DND-41 (cell line): ENCODE measurements around the gene KIRREL2.

ENCODE experiments used
- ATAC-seq: fragments of 200-7000 bp; cut with Tn5 transposase; 3 replicates; pipeline ENCODE4 v1.9.1; 2021; ENCODE audit warnings: low read depth; ENCODE audit not compliant: insufficient read depth
- DNase-seq: peaks from one replicate; pipeline ENCODE4 v3.0.0-alpha.2; 2020
- H2AFZ ChIP-seq: 2 replicates; pipeline ENCODE4 v1.6.0; 2012; ENCODE audit warnings: low read depth, low read length
- H3K27ac ChIP-seq: 2 replicates; pipeline ENCODE4 v1.5.1; 2012; ENCODE audit warnings: low read length, inconsistent platforms
- H3K27me3 ChIP-seq: fragments of 200-600 bp; sonication (generic); 2 replicates; pipeline ENCODE4 v1.6.0; 2012; ENCODE audit warnings: low read length, mild to moderate bottlenecking, inconsistent platforms; ENCODE audit not compliant: insufficient read depth, poor library complexity
- H3K36me3 ChIP-seq: 2 replicates; pipeline ENCODE4 v1.5.1; 2012; ENCODE audit warnings: low read length, inconsistent platforms; ENCODE audit not compliant: insufficient read depth
- H3K4me1 ChIP-seq: 2 replicates; pipeline ENCODE4 v1.5.1; 2012; ENCODE audit warnings: mild to moderate bottlenecking, low read length; ENCODE audit not compliant: insufficient read depth
- H3K4me2 ChIP-seq: 2 replicates; pipeline ENCODE4 v1.6.0; 2012; ENCODE audit warnings: mild to moderate bottlenecking, moderate library complexity, low read length, inconsistent platforms; ENCODE audit not compliant: insufficient read depth
- H3K4me3 ChIP-seq, 2 experiments: fragments of 200-600 bp in 1 of 2; shearing (Covaris generic) in 1 of 2; 2 replicates each; pipeline ENCODE4 v1.5.1; 2012 to 2016; ENCODE audit warnings: inconsistent platforms in 2 of 2, low read length in 2 of 2, mild to moderate bottlenecking in 2 of 2, low read depth in 1 of 2, moderate library complexity in 1 of 2
- H3K79me2 ChIP-seq: 2 replicates; pipeline ENCODE4 v1.6.0; 2012; ENCODE audit warnings: low read length, inconsistent platforms; ENCODE audit not compliant: insufficient read depth
- H3K9ac ChIP-seq: 2 replicates; pipeline ENCODE4 v1.6.0; 2012; ENCODE audit warnings: low read depth, mild to moderate bottlenecking, inconsistent platforms, low read length, moderate library complexity
- H3K9me3 ChIP-seq: 2 replicates; pipeline ENCODE4 v1.5.1; 2012; ENCODE audit warnings: low read length, moderate library complexity, mild to moderate bottlenecking, inconsistent platforms; ENCODE audit not compliant: insufficient read depth, severe bottlenecking
- H4K20me1 ChIP-seq: 2 replicates; pipeline ENCODE4 v1.6.0; 2012; ENCODE audit warnings: low read length; ENCODE audit not compliant: insufficient read depth
- CTCF ChIP-seq: IDR thresholded peaks from 2 replicates; pipeline ENCODE4 v1.5.1; 2012; ENCODE audit warnings: borderline replicate concordance, low read length, moderate library complexity, mild to moderate bottlenecking; ENCODE audit not compliant: poor library complexity, severe bottlenecking; ENCODE audit errors: extremely low read depth
- EZH2 ChIP-seq: IDR thresholded peaks from 3 replicates; pipeline ENCODE4 v1.6.1; 2012; ENCODE audit warnings: borderline replicate concordance, low read depth, mild to moderate bottlenecking, moderate library complexity, low read length, inconsistent platforms; ENCODE audit not compliant: severe bottlenecking

Gene KIRREL2

GRCh38 chr19:35860436-35860817, 3.7 kb downstream of the KIRREL2 start:
- H3K4me3 ChIP-seq = no peak overlapping the region
- no peak for ATAC-seq
- H3K36me3 ChIP-seq = no peaks in the 10 kb centered on the region
- no peak overlapping the region for H3K27ac ChIP-seq
- peaks cover 8% of the 10 kb centered on the region for H3K27me3 ChIP-seq
- no peak for DNase-seq
- no peak overlapping the region for H3K4me2 ChIP-seq
- H3K9me3 ChIP-seq = no peaks in the 10 kb centered on the region
- peaks cover 21% of the 10 kb centered on the region for H3K4me1 ChIP-seq
- H3K9ac ChIP-seq = no peak overlapping the region
- H4K20me1 ChIP-seq = no peaks in the 10 kb centered on the region
- no peak overlapping the region for H2AFZ ChIP-seq
- TF ChIP-seq CTCF = no peak
- TF ChIP-seq EZH2 = no peak
- H3K79me2 ChIP-seq = no peaks in the 10 kb centered on the region

- H3K4me1 ChIP-seq = peaks cover 15% of the 10 kb centered on the region
- no peak overlapping the region for H3K9ac ChIP-seq
- H3K27me3 ChIP-seq = peaks cover 2% of the 10 kb centered on the region
- ATAC-seq = no peak
- no peaks in the 10 kb centered on the region for H4K20me1 ChIP-seq
- DNase-seq = no peak
- no peaks in the 10 kb centered on the region for H3K79me2 ChIP-seq
- H3K4me3 ChIP-seq = no peak overlapping the region
- H3K27ac ChIP-seq = no peak overlapping the region
- TF ChIP-seq EZH2 = no peak
- no peak for TF ChIP-seq CTCF
- no peaks in the 10 kb centered on the region for H3K36me3 ChIP-seq
- no peaks in the 10 kb centered on the region for H3K9me3 ChIP-seq
- no peak overlapping the region for H2AFZ ChIP-seq
- no peak overlapping the region for H3K4me2 ChIP-seq
Measured at GRCh38 chr19:35860818-35861639, 4.3 kb downstream of the KIRREL2 start.

- peaks cover 9% of the 10 kb centered on the region for H3K4me1 ChIP-seq
- TF ChIP-seq EZH2 (no peak), CTCF (no peak)
- no peak for DNase-seq
- H3K79me2 ChIP-seq = no peaks in the 10 kb centered on the region
- H2AFZ ChIP-seq = no peak overlapping the region
- H3K4me3 ChIP-seq = no peak overlapping the region
- no peak overlapping the region for H3K9ac ChIP-seq
- H3K27me3 ChIP-seq = no peaks in the 10 kb centered on the region
- H3K4me2 ChIP-seq = no peak overlapping the region
- H4K20me1 ChIP-seq = no peaks in the 10 kb centered on the region
- H3K9me3 ChIP-seq = no peaks in the 10 kb centered on the region
- no peak overlapping the region for H3K27ac ChIP-seq
- ATAC-seq = no peak
- no peaks in the 10 kb centered on the region for H3K36me3 ChIP-seq
Measured at GRCh38 chr19:35861640-35862160, 5.0 kb downstream of the KIRREL2 start.
